Epithelial cell of esophagus (primary cell): ENCODE data around the gene NDUFB11.

ENCODE experiments used
- DNase-seq: peaks from one replicate; pipeline ENCODE4 v3.0.0; 2010; ENCODE audit warnings: low read depth
- H3K4me3 ChIP-seq: 2 replicates; pipeline ENCODE4 v1.5.1; 2011; ENCODE audit warnings: mild to moderate bottlenecking, low read length, control low read depth
- TF ChIP-seq, protein P1 (sequence below): IDR thresholded peaks from 2 replicates; pipeline ENCODE4 v1.5.1; 2011; ENCODE audit warnings: low read depth, mild to moderate bottlenecking, low read length, control low read depth, inconsistent platforms; ENCODE audit not compliant: insufficient read depth; ENCODE audit errors: missing control alignments

The NDUFB11 gene

GRCh38 chrX:47180346-47180745 is 35.8 kb upstream of the NDUFB11 start:
- no peak overlapping the region for H3K4me3 ChIP-seq
- no peak for DNase-seq
- TF ChIP-seq, protein P1, sequence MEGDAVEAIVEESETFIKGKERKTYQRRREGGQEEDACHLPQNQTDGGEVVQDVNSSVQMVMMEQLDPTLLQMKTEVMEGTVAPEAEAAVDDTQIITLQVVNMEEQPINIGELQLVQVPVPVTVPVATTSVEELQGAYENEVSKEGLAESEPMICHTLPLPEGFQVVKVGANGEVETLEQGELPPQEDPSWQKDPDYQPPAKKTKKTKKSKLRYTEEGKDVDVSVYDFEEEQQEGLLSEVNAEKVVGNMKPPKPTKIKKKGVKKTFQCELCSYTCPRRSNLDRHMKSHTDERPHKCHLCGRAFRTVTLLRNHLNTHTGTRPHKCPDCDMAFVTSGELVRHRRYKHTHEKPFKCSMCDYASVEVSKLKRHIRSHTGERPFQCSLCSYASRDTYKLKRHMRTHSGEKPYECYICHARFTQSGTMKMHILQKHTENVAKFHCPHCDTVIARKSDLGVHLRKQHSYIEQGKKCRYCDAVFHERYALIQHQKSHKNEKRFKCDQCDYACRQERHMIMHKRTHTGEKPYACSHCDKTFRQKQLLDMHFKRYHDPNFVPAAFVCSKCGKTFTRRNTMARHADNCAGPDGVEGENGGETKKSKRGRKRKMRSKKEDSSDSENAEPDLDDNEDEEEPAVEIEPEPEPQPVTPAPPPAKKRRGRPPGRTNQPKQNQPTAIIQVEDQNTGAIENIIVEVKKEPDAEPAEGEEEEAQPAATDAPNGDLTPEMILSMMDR, result no peak

GRCh38 chrX:47179928-47180255 is 35.4 kb upstream of the NDUFB11 start:
- TF ChIP-seq, protein P1, result no peak
- DNase-seq, result no peak
- H3K4me3 ChIP-seq, result no peak overlapping the region

DNA sequence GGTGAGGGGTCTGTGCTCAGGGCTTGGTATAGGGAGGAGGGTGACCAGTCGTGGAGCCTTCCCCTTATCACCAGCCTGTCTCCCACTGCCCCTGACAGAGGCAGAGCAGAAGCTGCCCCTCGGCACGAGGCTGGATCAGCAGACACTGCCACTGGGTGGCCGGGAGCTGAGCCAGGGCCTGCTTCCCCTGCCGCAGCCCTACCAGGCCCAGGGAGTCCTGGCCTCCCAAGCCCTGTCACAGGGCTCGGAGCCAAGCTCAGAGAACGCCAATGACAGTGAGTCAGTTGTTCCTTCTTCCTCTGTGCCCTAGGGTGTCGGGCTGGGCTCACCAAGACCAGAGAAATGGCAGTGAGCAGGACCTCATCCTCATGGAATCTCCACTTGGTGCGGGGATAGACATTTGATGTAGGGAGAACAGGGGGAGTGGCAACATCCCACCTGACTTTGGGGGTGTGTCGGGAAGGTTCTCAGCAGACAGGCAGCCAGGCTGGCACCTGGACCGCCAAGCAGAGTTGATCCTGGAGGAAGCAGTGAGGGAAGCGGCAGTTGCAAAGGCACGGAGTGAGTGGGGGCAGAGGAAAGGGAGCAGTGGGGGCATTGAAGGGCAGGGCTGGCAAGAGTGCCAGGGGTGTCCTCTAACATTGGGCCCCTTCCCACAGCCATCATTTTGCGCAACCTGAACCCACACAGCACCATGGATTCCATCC is 34.9 kb upstream of the NDUFB11 start:
- TF ChIP-seq, protein P1, result no peak
- no peak overlapping the region for H3K4me3 ChIP-seq
- peak; percentile 56 for DNase-seq

- no peak overlapping the region for H3K4me3 ChIP-seq
- DNase-seq, result no peak
- TF ChIP-seq, protein P1, result no peak
Observed at GRCh38 chrX:47178337-47178736, 33.8 kb upstream of the NDUFB11 start.

DNA sequence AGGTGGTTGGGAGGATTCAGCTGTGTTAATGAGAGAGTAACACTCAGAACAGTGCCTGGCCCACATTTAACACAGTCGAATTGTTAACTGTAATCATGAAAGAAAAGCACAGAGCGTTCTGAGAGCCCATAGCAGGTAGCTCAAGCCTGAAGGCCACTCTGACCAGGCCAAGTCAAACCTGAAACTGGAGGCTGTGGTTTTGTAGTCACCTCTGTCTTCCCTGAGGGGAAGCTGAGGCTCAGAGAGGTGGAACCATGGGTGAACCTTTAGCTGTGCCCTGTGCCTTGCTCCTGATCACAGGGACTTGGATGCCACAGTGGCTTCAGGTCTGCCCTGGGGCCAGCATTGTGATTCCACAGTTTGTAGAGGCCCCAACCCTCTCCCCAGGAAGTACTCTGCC is 32.6 kb upstream of the NDUFB11 start:
- DNase-seq, result no peak
- H3K4me3 ChIP-seq, result no peak overlapping the region
- TF ChIP-seq, protein P1, result no peak

- no peak overlapping the region for H3K4me3 ChIP-seq
- TF ChIP-seq, protein P1, result no peak
- no peak for DNase-seq
Observed at GRCh38 chrX:47176101-47176740, 31.7 kb upstream of the NDUFB11 start.

GRCh38 chrX:47175588-47175980 is 31.1 kb upstream of the NDUFB11 start:
- DNase-seq, result no peak
- TF ChIP-seq, protein P1, result no peak
- H3K4me3 ChIP-seq, result no peak overlapping the region
